DLD1 (cell line): Measurements from ENCODE around the gene TXNDC5.

Experiments
- in situ Hi-C: cut with HindIII; loops from 2 replicates; pipeline ENCODE4 v1.10.0; 2017; ENCODE audit warnings: low sequenced_read_pairs

TXNDC5 gene

DNA sequence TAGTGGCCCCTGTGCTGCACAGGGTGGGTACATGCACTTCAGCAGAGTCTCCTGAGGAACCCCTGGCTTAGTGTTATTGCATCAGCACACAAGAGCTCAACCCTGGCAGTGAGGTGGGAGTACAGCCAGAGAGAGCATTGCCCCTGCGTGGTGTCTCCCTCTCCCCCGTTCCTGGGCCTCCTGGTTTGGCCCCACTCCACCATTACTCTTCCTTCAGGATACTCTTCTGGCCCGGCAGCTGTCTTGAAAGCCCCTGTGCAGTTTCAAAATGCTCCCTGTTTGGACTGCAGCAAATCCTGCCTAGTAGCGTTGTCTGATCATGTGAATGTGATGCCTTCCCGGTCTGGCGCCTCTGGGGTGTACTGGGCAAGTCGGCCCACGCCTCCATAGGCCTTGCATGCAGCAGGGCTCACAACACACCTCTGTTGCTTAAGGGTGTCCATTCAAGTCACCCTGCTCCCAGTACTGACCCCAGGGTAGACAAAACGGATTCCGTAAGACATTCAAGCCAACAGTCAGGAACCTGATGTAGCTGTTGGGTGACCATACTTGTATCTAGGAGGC, 32.1 kb downstream of the TXNDC5 start:
- in situ Hi-C loops, result loop anchor here (10.0 kb wide), 1 partner anchor 126 kb away; no protein-coding TSS in a partner anchor

DNA sequence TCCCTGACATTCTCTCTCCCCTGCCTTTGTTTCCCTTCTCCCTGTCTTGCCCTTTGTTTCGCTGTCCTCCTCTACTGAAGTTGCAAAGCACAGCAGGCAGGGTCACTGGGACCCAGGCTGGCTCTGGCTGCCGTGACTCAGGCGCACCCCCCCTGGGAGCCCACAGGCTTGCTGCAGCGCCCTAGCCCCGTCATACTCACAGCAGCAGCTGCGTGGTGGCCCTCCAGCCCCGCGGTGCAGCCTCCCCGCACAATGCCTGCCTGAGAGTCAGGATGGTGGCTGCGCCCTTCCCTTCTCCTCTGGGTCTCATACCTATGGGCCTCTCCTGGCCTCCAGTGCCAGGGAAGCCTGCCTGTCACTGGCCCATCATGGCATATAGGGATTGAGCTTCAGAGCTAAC, 41.7 kb downstream of the TXNDC5 start:
- in situ Hi-C loops, result no loop called here

DNA sequence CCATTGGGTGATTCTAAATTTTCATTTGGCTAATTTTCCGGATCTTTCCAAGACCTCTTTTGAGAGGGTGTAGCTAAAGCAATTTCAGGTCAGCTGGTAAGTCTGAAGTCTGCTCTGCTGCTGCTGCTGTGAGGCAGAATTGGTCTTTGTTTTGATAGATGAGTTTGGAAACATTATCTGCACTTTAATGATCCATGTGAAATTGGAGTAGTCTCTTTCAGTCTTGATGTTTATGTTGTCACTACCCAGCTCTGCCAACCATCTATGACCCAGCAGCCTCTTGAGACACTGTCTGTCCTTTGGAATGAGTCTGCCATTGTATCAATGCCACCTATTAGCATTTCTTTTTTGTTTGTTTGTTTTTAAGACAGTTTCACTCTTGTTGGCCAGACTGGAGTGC, 44.1 kb downstream of the TXNDC5 start:
- in situ Hi-C loops, result no loop called here

DNA sequence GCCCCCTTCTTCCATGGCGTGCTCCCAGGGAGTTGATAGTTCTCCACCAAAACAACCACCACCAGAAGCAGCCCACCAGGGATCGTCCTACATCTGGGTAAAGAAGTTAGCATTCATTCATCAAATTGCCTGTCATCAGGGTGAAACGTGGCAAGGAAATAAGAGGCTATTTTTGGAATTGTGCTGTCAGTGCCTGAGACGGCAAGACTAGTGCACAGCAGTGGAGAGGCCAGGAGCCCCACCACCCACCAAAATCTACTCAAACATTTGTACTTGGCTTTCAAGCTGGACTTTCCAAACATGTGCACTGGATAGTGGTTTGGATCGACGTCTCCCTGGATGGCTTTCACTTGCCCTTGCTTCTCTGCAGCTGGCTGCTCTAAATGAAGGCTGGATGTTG, 44.8 kb downstream of the TXNDC5 start:
- in situ Hi-C loops, result no loop called here

DNA sequence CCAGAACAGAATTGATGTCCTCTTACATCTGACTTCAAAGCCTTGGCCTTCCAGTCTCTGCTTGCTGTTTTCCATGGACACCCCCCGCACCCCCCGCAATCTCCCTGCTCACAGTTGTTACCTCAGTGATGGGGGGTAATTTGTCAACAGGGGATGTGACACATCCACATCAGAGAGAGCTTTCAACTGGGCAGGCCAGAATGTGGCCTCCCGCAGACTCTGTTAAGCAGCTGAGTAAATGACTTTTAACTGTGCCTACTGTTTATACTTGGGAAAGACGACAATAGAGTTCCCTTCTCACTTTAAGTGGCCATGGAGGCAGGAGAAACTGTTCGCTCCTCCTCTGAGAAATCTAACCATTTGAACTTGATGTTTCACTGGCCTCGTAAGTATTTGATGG, 51.0 kb downstream of the TXNDC5 start:
- in situ Hi-C loops, result no loop called here

DNA sequence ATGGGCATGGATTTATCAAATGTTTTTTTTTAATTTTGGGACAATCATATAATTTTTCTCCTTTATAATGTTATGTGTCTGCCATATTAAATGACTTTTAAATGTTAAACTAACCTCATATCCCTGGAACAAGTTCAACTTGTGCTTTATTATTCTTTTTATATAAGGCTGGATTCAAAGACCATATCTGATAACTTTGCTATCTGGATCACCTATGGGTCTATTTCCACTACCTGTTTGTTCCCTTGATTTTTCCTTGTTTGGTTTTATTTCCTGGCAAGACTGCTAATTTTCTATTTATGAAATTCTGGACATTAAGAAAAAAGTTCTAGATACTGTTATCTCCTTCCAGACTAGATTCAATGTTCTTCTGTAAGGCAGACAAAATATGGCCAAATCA, 58.8 kb downstream of the TXNDC5 start:
- in situ Hi-C loops, result no loop called here

DNA sequence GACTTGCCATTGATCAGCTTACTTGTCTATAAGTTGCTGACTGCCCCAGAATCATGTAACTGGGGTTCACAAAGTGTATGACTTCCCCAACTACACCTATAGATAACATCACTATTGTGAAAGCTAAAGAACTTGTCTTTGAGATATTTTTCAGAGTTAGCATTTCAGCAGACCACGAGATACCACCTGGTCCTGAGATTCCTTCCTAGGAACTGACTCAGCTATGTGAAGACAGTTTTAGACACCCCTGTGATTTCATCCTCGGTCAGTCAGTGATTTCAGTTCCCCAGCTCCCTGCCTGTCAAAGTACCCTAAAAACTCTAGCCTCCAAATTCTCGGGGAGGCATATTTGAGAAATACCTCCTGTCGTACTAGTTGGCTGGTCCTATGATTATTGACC, 62.4 kb downstream of the TXNDC5 start:
- in situ Hi-C loops, result no loop called here

DNA sequence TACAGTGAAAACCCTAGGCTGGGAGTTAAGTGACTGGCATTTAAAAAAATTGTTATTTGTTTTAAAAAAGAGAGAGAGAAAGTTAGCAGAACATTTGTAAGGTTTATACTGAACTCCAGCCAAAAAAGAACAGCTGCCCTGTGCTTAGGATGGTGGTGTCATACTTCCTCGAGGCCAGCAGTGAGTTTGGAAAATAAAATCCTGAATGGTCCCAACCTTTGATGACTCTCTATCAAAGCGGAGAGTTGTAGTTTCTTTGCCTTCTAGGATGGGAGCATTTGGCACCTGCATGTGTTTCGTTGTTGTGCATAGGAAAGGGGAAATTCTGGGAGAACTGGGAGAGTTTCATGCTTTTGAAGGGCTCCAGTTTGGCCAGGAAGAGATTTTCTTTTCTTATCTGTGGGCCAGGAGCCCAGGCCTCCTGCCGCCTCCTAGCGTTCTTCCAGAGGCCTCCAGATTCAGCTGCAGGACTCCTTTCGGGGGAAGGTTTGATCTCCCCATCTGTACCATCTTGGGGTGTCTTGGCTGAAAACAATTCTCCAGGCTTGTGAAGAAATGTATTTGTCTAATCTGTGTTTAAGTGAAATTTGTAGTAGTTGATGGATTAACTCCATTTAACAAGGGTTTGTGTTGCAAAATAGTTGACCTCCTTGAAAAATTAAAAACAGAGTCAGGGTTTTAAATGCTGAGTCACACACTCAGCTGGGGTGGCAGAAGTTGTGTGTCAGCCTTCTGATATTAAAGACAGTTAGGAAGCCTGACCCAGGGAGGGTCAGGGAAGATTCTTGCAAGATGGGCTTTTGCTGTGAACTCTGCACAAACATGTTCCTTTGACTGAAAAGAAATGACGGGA, 63.4 kb downstream of the TXNDC5 start:
- in situ Hi-C loops, result no loop called here

DNA sequence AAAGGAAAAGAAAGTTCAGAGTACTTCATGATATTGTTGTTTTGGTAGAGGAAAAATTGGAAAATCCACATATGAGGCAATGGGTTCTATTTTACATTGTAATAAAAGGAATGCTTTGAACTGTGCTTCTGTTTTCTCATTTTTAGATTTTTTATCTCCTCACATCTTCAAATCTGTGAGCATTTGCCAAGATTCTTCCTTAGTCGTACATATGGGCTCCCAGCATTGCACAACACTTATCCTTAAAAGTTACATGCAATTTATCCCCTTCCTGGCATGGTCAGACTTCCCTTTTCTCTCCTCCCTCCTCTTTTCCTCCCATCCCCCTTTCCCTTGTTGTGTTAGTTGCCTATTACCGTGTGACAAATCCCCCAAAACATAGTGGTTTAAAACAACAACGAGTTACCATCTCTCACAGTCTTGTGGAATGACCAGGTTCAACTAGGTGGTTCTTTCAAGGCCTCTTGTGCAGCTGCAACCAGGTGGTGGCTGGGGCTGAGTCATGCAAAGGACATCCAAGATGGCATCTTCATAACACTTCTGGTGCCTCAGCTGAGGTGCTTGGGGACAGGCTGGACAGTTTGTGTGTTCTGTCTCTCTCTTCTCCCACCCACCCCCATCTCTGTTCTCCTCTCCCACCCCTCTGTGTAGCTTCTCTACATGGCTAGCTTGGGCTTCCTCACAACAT, 68.7 kb downstream of the TXNDC5 start:
- in situ Hi-C loops, result no loop called here

DNA sequence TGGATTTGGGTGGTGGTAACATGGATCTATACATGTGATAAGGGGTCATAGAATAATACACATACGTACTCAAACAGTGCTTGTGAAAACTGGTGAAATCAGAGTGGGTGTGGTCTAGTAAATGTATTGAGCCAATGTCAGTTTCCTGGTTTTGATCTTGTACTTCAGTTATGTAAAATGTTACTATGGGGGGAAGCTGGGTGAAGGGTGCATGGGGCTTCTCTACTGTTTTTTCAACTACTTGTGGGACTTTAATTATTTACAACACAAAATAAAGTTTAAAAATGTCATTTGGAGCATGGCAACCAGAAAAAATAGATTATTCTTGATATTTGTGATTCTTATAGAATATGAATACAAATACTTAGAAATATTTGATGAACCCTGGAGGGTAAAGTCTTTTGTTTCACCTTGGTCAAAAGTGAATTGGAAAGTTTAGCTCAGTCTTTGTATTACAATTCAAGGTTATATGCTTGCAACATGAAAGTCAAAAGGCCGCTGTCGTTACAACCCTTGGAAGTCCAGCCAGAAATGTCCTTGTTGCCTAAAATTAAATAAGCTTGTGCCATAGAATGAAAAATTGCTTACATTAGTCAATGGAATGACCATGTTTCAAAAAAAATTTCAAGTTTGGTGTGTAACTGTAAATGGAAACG, 74.1 kb downstream of the TXNDC5 start:
- in situ Hi-C loops, result no loop called here

DNA sequence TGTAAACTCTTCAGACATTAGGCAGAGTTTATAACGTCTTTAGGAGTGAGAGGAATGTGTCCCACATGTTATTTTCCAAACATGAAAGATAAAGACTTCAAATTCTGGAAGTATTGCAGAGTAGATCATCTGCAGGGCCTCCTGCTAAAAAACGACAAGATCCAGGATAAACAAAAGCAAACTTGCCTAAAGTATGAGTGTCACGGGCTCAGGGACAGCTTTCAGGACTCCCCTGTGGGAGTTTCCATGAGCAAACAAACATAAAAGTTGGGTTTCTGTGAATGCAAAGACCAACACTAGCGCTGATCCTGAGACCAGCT, 76.9 kb downstream of the TXNDC5 start:
- in situ Hi-C loops, result no loop called here

DNA sequence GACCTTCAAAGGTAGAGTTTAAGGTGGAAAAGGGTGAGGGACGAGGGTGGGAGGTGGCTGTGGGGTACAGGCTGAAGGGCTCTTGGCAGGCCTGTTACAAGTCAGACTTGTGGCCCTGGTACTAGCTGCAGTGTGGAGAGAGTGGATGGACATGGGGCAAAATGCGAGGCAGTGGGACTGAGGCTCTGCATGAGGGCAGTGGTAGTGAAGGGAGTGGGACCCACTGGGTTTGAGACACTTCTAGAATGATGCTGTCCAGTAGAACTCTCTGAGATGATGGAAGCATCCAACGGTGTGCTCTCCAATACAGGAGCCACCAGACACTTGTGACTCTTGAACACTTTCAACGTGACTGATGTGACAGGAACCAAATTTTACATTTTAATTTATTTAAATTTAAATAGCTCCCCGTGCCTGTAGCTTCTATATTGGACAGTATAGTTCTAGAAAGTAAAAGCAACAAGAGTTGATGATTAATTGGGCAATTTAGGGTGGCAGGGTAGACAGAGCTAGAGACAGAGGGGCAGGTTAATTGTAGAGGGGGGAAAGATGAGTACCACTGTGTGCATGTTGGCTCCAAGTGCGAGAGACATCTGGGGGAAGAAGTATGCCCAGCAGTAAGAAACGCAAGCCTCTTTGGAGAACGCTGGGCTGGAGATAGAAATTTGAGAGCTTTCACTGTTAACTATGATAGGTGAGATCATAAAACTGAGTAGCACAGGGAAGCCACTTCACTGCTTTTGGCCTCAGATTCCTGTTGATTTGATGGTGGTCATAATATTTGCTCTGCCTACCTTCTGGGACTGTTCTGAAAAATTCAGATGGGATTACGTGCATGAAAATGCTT, 77.5 kb downstream of the TXNDC5 start:
- in situ Hi-C loops, result no loop called here
